ENCODE data around the gene CTXN1. TPM values are rescaled to one million over a fixed set of nuclear protein-coding genes. Genes with fewer than 3 reads are reported as not detected.

The CTXN1 gene
- total and polyA plus RNA-seq, 8 donors = 0.67 to 5.1 (median 1.7) TPM

DNA sequence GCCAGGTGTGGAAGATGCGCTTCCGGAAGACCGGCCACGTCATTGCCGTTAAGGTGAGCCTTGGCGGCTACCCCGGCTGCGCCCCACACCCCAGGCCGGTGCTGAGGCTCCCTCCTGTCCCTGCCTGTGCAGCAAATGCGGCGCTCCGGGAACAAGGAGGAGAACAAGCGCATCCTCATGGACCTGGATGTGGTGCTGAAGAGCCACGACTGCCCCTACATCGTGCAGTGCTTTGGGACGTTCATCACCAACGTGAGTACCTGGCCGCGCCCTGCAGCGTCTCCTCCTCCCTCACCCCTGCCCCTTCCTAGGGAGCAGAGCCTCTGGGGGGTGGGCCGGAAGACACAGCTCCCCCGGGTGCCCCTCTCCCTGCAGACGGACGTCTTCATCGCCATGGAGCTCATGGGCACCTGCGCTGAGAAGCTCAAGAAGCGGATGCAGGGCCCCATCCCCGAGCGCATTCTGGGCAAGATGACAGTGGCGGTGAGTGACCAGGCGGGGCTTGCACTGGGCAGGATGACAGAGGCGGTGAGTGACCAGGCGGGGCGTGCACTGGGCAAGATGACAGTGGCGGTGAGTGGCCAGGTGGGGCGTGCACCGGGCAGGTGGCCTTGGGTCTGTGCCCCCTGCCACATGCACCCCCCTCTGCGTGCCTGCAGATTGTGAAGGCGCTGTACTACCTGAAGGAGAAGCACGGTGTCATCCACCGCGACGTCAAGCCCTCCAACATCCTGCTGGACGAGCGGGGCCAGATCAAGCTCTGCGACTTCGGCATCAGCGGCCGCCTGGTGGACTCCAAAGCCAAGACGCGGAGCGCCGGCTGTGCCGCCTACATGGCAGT is 15.4 kb downstream of the CTXN1 start:
- 91 to 92% methylated on average over 50 to 54 of the region's 54 CpGs for WGBS, 2 donors
- ATAC-seq = no peak
- FAIRE-seq = no peak
- peak in 3 of 6 donors; percentile 42 to 77 (median 56) for DNase-seq
- no peaks in the 10 kb centered on the region for H3K27me3 ChIP-seq
- H3K4me1 ChIP-seq = no peaks in the 10 kb centered on the region
- intact Hi-C loops (cut with DNase I) = no loop called here
- TF ChIP-seq, protein P1, sequence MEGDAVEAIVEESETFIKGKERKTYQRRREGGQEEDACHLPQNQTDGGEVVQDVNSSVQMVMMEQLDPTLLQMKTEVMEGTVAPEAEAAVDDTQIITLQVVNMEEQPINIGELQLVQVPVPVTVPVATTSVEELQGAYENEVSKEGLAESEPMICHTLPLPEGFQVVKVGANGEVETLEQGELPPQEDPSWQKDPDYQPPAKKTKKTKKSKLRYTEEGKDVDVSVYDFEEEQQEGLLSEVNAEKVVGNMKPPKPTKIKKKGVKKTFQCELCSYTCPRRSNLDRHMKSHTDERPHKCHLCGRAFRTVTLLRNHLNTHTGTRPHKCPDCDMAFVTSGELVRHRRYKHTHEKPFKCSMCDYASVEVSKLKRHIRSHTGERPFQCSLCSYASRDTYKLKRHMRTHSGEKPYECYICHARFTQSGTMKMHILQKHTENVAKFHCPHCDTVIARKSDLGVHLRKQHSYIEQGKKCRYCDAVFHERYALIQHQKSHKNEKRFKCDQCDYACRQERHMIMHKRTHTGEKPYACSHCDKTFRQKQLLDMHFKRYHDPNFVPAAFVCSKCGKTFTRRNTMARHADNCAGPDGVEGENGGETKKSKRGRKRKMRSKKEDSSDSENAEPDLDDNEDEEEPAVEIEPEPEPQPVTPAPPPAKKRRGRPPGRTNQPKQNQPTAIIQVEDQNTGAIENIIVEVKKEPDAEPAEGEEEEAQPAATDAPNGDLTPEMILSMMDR (IDR thresholded peaks at IDR 0.05) = no peak
- H3K27ac ChIP-seq = no peak overlapping the region
- no peak overlapping the region for H3K4me3 ChIP-seq
- H3K9me3 ChIP-seq = no peaks in the 10 kb centered on the region
- peaks cover 4 to 29% (median 22%) of the 10 kb centered on the region in 3 donors for H3K36me3 ChIP-seq

DNA sequence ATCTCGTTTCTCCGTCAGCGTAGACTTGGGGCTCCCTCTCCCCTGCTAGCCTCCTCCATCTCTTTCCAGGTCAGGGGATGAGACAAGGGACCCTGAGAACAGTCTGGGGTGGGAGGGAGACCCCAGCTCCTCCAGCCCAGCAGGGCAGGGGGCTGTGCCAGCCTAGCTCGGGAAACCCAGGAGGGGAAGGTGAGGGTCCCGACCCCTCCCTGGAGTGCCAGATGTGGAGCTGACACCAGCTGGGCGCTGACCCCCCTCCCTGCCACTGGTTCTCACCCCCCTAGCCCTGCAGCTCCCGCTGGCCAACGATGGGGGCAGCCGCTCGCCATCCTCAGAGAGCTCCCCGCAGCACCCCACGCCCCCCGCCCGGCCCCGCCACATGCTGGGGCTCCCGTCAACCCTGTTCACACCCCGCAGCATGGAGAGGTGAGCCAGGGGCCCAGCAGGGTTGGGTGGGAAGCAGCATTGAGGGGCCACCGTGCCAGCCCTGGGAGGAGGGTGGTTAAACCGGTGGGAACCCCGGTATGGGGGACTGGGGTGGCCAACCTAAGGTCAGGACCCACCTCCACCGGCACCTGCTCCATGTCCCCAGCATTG is 16.4 kb downstream of the CTXN1 start:
- Histone ChIP-seq H3K4me3 (no peak overlapping the region), H3K27me3 (no peaks in the 10 kb centered on the region), H3K9me3 (no peaks in the 10 kb centered on the region), H3K4me1 (peaks cover 3 to 9% (median 6%) of the 10 kb centered on the region in 3 donors), H3K36me3 (peaks cover 4 to 29% (median 22%) of the 10 kb centered on the region in 3 donors), H3K27ac (no peak overlapping the region)
- TF ChIP-seq, protein P1 (IDR thresholded peaks at IDR 0.05) = no peak
- intact Hi-C loops (cut with DNase I) = no loop called here
- FAIRE-seq = no peak
- WGBS, 2 donors = 90 to 93% methylated on average over 21 of the region's 21 CpGs
- peak in 3 of 6 donors; percentile 39 to 72 (median 53) for DNase-seq
- ATAC-seq = no peak

DNA sequence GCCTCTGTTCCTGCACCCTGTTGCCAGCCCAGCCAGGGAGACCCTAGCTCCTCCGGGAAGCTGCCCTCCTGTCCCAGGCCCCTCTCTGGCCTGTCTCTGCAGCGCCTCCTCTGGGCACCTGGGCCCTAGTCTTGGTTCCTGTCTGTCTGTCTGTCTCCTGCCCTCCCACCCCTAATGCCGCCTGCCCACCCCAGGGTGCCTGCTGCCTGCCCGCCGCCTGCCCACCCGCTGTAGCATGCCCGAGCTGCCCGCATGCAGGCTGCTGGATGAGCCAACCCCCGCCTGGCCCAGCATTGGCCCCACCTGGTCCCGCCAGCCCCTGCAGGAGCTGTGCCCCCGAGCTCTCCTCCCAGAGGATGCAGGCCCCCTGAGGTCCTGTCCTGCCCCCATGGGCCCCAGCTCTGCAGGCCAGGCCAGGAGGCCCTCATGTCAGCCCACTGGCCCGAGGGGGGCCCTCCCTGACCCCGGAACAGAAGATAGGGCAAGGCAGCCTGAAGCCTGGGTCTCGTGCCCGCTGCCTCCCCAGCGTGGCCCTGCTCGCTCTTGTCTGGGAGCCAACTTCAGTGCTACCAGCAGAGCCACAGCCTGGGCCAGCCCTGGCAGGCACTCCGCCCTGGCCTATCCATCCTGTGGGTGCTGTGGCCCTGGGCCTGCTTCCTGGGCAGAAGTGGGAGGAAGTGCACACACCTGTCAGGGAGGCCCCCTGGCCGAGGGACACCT is 17.0 kb downstream of the CTXN1 start:
- H3K36me3 ChIP-seq = peaks cover 4 to 29% (median 22%) of the 10 kb centered on the region in 3 donors
- peaks cover 3 to 10% (median 6%) of the 10 kb centered on the region in 3 donors for H3K4me1 ChIP-seq
- intact Hi-C loops (cut with DNase I) = no loop called here
- H3K27me3 ChIP-seq = no peaks in the 10 kb centered on the region
- TF ChIP-seq, protein P1 (IDR thresholded peaks at IDR 0.05) = no peak
- WGBS, 2 donors = 87 to 92% methylated on average over 18 to 19 of the region's 19 CpGs
- DNase-seq (peak in 4 of 6 donors; percentile 6 to 83 (median 46)), ATAC-seq (no peak), FAIRE-seq (no peak)
- no peaks in the 10 kb centered on the region for H3K9me3 ChIP-seq
- no peak overlapping the region for H3K4me3 ChIP-seq
- H3K27ac ChIP-seq = no peak overlapping the region

DNA sequence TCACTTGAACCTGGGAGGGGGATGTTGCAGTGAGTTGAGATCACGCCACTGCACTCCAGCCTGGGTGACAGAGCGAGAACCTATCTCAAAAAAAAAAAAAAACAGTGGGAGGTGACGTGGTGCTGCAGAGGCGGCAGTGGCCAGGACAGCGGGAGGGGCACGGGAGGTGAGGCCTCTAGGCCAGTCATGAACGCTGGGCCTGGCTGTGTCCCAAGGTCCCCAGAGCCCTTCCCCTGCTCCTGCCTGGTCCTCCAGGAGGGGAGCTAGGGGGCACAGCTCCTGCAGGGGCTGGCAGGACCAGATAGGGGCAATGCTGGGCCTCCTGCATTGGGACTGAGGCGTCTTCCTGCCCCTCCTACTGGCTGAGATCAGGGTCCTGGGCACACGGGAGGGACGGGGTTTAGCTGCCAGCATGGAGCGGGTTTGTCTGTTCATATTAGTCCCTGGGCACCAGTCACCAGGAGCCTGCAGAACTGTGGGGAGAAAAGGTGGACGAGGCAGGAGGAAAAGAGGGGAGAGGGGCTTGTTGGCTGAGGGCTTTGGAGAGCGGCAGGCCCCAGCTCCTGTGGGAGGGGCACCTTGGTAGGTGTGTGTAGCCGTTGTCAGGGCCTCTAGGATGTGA is 17.7 kb downstream of the CTXN1 start:
- DNase-seq = peak in 2 of 6 donors; percentile 6 to 42
- H3K4me1 ChIP-seq = peaks cover 3 to 10% (median 6%) of the 10 kb centered on the region in 3 donors
- H3K4me3 ChIP-seq = no peak overlapping the region
- no peak overlapping the region for H3K27ac ChIP-seq
- H3K27me3 ChIP-seq = no peaks in the 10 kb centered on the region
- intact Hi-C loops (cut with DNase I) = no loop called here
- FAIRE-seq = no peak
- H3K36me3 ChIP-seq = peaks cover 4 to 29% (median 22%) of the 10 kb centered on the region in 3 donors
- no peak for ATAC-seq
- WGBS, 2 donors = 83 to 87% methylated on average over 13 to 14 of the region's 14 CpGs
- H3K9me3 ChIP-seq = no peaks in the 10 kb centered on the region
- TF ChIP-seq, protein P1 (IDR thresholded peaks at IDR 0.05) = no peak
